Posterior cingulate gyrus (tissue), 11 donors: ENCODE results near the gene SUGCT.
"Not testable (repeated sequence)": the region's sequence is repeated elsewhere in the genome, so short reads cannot be mapped to it uniquely, and the experiment has no call there.

Experiments
- DNase-seq, 10 donors: peaks; one replicate each; pipeline versions ENCODE4 v3.0.0 to v3.0.0-alpha.2; 2020 to 2021; ENCODE audit warnings: mixed read lengths in 3 of 10
- intact Hi-C: fragments of 100-400 bp; cut with DNase I; formaldehyde crosslinking; loops from one replicate; pipeline ENCODE4 v1.15.1; 2023

Gene SUGCT

GRCh38 chr7:40134428-40135316 is at the start of gene SUGCT, which contains the start of gene MPLKIP:
SUGCT (plus strand) TSS chr7:40135005.
MPLKIP (minus strand) TSS chr7:40134622; CDS start chr7:40134567, 55 bp downstream.
- intact Hi-C loops, result loop anchor here (2.0 kb wide), 1 partner anchor 184 kb away; the partner anchor contains the start of gene CDK13
- DNase-seq, result peak; percentile 77 to 97 (median 82)

GRCh38 chr7:40092182-40092581 is 42.6 kb upstream of the SUGCT start:
- intact Hi-C loops, result no loop called here
- DNase-seq, result no peak

GRCh38 chr7:40093631-40094350 is 41.0 kb upstream of the SUGCT start:
- no peak for DNase-seq
- intact Hi-C loops, result no loop called here

GRCh38 chr7:40095230-40095629 is 39.6 kb upstream of the SUGCT start:
- intact Hi-C loops, result no loop called here
- no peak for DNase-seq

GRCh38 chr7:40095695-40096327 is 39.0 kb upstream of the SUGCT start:
- DNase-seq, result no peak
- intact Hi-C loops, result no loop called here

- DNase-seq, result no peak
- intact Hi-C loops, result no loop called here
Observed at GRCh38 chr7:40097728-40098127, 37.1 kb upstream of the SUGCT start.

GRCh38 chr7:40098810-40099209 is 36.0 kb upstream of the SUGCT start:
- intact Hi-C loops, result no loop called here
- DNase-seq, result no peak

GRCh38 chr7:40099837-40100236 is 35.0 kb upstream of the SUGCT start:
- no peak for DNase-seq
- intact Hi-C loops, result no loop called here

GRCh38 chr7:40101201-40101600 is 33.6 kb upstream of the SUGCT start:
- intact Hi-C loops, result no loop called here
- DNase-seq, result no peak

GRCh38 chr7:40102897-40103296 is 31.9 kb upstream of the SUGCT start:
- no peak for DNase-seq
- intact Hi-C loops, result no loop called here

- intact Hi-C loops, result no loop called here
- DNase-seq, result no peak
Observed at GRCh38 chr7:40105879-40106473, 28.8 kb upstream of the SUGCT start.

- no peak for DNase-seq
- intact Hi-C loops, result no loop called here
Observed at GRCh38 chr7:40115936-40116335, 18.9 kb upstream of the SUGCT start.

GRCh38 chr7:40117199-40117598 is 17.6 kb upstream of the SUGCT start:
- intact Hi-C loops, DNase-seq: not testable (repeated sequence)

- intact Hi-C loops, DNase-seq: not testable (repeated sequence)
Observed at GRCh38 chr7:40118201-40118600, 16.6 kb upstream of the SUGCT start.

- DNase-seq, result no peak
- intact Hi-C loops, result no loop called here
Observed at GRCh38 chr7:40120020-40120419, 14.8 kb upstream of the SUGCT start.

GRCh38 chr7:40122100-40122939 is 12.5 kb upstream of the SUGCT start:
- DNase-seq, intact Hi-C loops: not testable (repeated sequence)

- intact Hi-C loops, result no loop called here
- no peak for DNase-seq
Observed at GRCh38 chr7:40122940-40123254, 11.9 kb upstream of the SUGCT start.

- intact Hi-C loops, result loop anchor here (2.0 kb wide), 1 partner anchor 183 kb away; the partner anchor contains the start of gene CDK13
- no peak for DNase-seq
Observed at GRCh38 chr7:40133561-40134427, 1.0 kb upstream of the SUGCT start.

GRCh38 chr7:40135317-40135610 is 459 bp downstream of the SUGCT start:
- DNase-seq, result peak in 2 of 10 donors; percentile 12 to 86
- intact Hi-C loops, result loop anchor here (2.0 kb wide), 1 partner anchor 184 kb away; the partner anchor contains the start of gene CDK13
